Calu3 (cell line): Measurements from ENCODE around the gene SPC25. TPM values are rescaled to one million over a fixed set of nuclear protein-coding genes. Genes with fewer than 3 reads are reported as not detected.
A peak's percentile ranks its signal among the peaks of the same experiment; 100 is the strongest.
"Not testable (repeated sequence)": the region's sequence is repeated elsewhere in the genome, so short reads cannot be mapped to it uniquely, and the experiment has no call there.

Source experiments
- BruUV-seq: library from RNA; stranded (reverse); fragments of 400-500 nt; replicated peaks from 2 replicates; lab custom pipeline; 2021; lab: Mats Ljungman, UMichigan
- CTCF ChIA-PET: fragments of 300-600 bp; sonication (Branson Sonifier 250); formaldehyde crosslinking; loops from one replicate; lab custom pipeline; 2022; ENCODE audit warnings: antibody characterized with exemption; lab: Charles Lee
- DNase-seq: peaks from one replicate; pipeline ENCODE4 v3.0.0; 2022
- H3K27ac Mint-ChIP-seq: one replicate; pipeline ENCODE4 v1.8.0; 2022; ENCODE audit warnings: mixed read lengths; ENCODE audit not compliant: unreplicated experiment
- H3K27me3 Mint-ChIP-seq: one replicate; pipeline ENCODE4 v1.8.0; 2022; ENCODE audit warnings: mixed read lengths; ENCODE audit not compliant: unreplicated experiment
- H3K36me3 Mint-ChIP-seq: one replicate; pipeline ENCODE4 v1.8.0; 2022; ENCODE audit warnings: mild to moderate bottlenecking, moderate library complexity, mixed read lengths; ENCODE audit not compliant: insufficient read depth, unreplicated experiment
- H3K4me1 Mint-ChIP-seq: one replicate; pipeline ENCODE4 v1.8.0; 2022; ENCODE audit warnings: mild to moderate bottlenecking, low read depth, mixed read lengths; ENCODE audit not compliant: unreplicated experiment
- H3K4me3 Mint-ChIP-seq: one replicate; pipeline ENCODE4 v1.8.0; 2022; ENCODE audit warnings: mild to moderate bottlenecking, low read depth, moderate library complexity, mixed read lengths; ENCODE audit not compliant: unreplicated experiment
- H3K9me3 Mint-ChIP-seq: one replicate; pipeline ENCODE4 v1.8.0; 2022; ENCODE audit warnings: low read depth, mixed read lengths; ENCODE audit not compliant: unreplicated experiment
- intact Hi-C: fragments of 100-400 bp; cut with micrococcal nuclease; formaldehyde crosslinking; loops from one replicate; pipeline ENCODE4 v1.10.0; 2022; ENCODE audit not compliant: unreplicated experiment
- total RNA-seq: library from RNA; stranded (reverse); gene quantifications from 2 replicates; pipeline ENCODE4 v1.2.3, GENCODE V29; 2022
- TF ChIP-seq, protein P1 (sequence below): fragments of 200-600 bp; IDR thresholded peaks from one replicate; pipeline ENCODE4 v1.8.0; 2022; ENCODE audit warnings: antibody characterized with exemption; ENCODE audit not compliant: unreplicated experiment

Gene SPC25
- total RNA-seq, 1 experiment from 2014 or later, result 77.0 TPM

GRCh38 chr2:168892327-168892726 lies 2.1 kb upstream of the SPC25 start:
- intact Hi-C loops, result no loop called here
- TF ChIP-seq, protein P1, sequence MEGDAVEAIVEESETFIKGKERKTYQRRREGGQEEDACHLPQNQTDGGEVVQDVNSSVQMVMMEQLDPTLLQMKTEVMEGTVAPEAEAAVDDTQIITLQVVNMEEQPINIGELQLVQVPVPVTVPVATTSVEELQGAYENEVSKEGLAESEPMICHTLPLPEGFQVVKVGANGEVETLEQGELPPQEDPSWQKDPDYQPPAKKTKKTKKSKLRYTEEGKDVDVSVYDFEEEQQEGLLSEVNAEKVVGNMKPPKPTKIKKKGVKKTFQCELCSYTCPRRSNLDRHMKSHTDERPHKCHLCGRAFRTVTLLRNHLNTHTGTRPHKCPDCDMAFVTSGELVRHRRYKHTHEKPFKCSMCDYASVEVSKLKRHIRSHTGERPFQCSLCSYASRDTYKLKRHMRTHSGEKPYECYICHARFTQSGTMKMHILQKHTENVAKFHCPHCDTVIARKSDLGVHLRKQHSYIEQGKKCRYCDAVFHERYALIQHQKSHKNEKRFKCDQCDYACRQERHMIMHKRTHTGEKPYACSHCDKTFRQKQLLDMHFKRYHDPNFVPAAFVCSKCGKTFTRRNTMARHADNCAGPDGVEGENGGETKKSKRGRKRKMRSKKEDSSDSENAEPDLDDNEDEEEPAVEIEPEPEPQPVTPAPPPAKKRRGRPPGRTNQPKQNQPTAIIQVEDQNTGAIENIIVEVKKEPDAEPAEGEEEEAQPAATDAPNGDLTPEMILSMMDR, result no peak
- Mint-ChIP-seq H3K9me3 (no peaks in the 10 kb centered on the region), H3K36me3 (peaks cover 19% of the 10 kb centered on the region), H3K27me3 (no peaks in the 10 kb centered on the region), H3K4me1 (peaks cover 5% of the 10 kb centered on the region), H3K27ac (no peak overlapping the region), H3K4me3 (no peak overlapping the region)
- no peak for DNase-seq
- no TSS peak for BruUV-seq
- CTCF ChIA-PET, result no interaction called here

DNA sequence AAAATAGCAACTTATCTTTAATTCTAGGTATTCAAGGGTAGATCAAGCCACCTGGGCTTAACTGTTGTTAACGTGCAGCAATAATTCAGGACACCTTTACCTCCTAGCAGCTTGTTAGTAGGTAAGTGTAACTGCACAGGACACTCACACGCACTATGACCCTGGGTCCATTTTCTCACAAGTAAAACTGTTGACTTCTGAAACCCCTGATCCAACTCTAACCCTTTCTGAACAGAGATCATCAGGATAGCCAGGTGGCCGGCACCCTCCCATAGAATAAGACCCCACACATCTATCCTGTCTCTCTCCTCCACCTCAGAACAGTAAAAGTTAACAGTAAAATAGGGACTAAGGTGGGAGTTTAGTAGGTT lies 610 bp downstream of the SPC25 start:
- Mint-ChIP-seq H3K4me1 (peaks cover 20% of the 10 kb centered on the region), H3K36me3 (peaks cover 25% of the 10 kb centered on the region), H3K27ac (peak overlapping the region; percentile 84), H3K27me3 (no peaks in the 10 kb centered on the region), H3K9me3 (no peaks in the 10 kb centered on the region), H3K4me3 (peak overlapping the region; percentile 87)
- intact Hi-C loops, result no loop called here
- CTCF ChIA-PET, result interaction anchor here (0.9 kb wide), 1 partner anchor 11 kb away, joined by 3 read pairs; the partner anchor contains the start of gene G6PC2
- TF ChIP-seq, protein P1, result no peak
- BruUV-seq, result TSS peak; percentile 53
- DNase-seq, result no peak

- H3K4me3 Mint-ChIP-seq, result no peak overlapping the region
- H3K27me3 Mint-ChIP-seq, result no peaks in the 10 kb centered on the region
- TF ChIP-seq, protein P1, result no peak
- DNase-seq, result no peak
- peaks cover 16% of the 10 kb centered on the region for H3K36me3 Mint-ChIP-seq
- no peak overlapping the region for H3K27ac Mint-ChIP-seq
- BruUV-seq, result no TSS peak
- H3K9me3 Mint-ChIP-seq, result no peaks in the 10 kb centered on the region
- H3K4me1 Mint-ChIP-seq, result peaks cover 37% of the 10 kb centered on the region
- CTCF ChIA-PET, result no interaction called here
- intact Hi-C loops, result no loop called here
Measured at GRCh38 chr2:168884975-168885374, 5.3 kb downstream of the SPC25 start.

DNA sequence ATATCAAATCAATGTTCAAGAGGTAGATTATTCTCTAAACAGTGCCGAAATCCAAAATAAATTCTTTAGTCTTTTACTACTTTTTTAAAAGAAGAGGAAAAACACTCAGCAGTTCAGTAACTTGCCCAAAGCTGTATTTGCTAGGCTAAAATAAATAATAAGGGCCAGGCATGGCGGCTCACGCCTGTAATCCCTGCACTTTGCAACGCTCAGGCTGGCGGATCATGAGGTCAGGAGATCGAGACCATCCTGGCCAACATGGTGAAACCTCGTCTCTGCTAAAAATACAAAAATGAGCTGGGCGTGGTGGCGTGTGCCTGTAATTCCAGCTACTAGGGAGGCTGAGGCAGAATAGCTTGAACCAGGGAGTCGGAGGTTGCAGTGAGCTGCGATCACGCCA lies 8.1 kb downstream of the SPC25 start:
- H3K36me3 Mint-ChIP-seq, H3K4me3 Mint-ChIP-seq, BruUV-seq, intact Hi-C loops, H3K27ac Mint-ChIP-seq, H3K9me3 Mint-ChIP-seq, DNase-seq, H3K27me3 Mint-ChIP-seq: not testable (repeated sequence)
- CTCF ChIA-PET, result interaction anchor here (1.2 kb wide), 1 partner anchor 9 kb away, joined by 3 read pairs; no protein-coding TSS in a partner anchor
- H3K4me1 Mint-ChIP-seq, result peaks cover 40% of the 10 kb centered on the region

DNA sequence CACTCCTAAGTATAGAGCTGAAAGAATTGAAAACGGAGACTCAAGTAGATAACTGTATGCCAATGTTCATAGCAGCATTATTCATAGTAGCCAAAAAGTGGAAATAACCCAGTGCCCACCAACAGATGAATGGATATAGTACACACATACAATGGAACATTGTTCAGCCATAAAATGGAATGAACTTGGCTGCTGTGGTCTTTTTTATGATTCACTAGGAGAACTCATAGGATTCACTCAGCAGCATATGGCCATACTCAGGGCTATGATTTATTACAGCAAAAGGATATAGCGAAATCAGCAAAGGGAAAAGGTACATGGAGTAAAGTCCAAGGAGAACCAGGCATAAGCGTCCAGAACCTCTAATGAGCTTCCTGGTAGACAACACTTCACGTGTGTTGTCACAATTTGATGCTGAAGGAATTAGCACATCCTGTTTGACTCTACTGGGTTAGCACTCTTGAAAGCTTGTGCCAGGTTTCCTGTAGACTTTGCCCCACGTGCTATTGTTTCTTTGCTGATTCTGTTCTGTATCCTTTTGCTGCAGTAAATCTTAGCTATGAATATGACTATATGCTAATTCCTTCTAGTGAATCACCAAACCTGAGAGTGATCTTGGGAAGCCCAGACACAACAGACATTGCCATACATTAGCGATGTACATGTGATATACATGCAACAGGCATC lies 15.7 kb downstream of the SPC25 start:
- no TSS peak for BruUV-seq
- H3K27ac Mint-ChIP-seq, result no peak overlapping the region
- peaks cover 5% of the 10 kb centered on the region for H3K36me3 Mint-ChIP-seq
- H3K4me1 Mint-ChIP-seq, result peaks cover 8% of the 10 kb centered on the region
- no peak for DNase-seq
- peaks cover 2% of the 10 kb centered on the region for H3K9me3 Mint-ChIP-seq
- TF ChIP-seq, protein P1, result no peak
- intact Hi-C loops, result no loop called here
- H3K27me3 Mint-ChIP-seq, result no peaks in the 10 kb centered on the region
- H3K4me3 Mint-ChIP-seq, result no peak overlapping the region
- CTCF ChIA-PET, result interaction anchor here (0.6 kb wide), 1 partner anchor 18 kb away, joined by 7 read pairs; no protein-coding TSS in a partner anchor

GRCh38 chr2:168870824-168871223 lies 19.4 kb downstream of the SPC25 start:
- BruUV-seq, H3K36me3 Mint-ChIP-seq, H3K27ac Mint-ChIP-seq, H3K9me3 Mint-ChIP-seq, H3K4me1 Mint-ChIP-seq, H3K4me3 Mint-ChIP-seq, CTCF ChIA-PET, DNase-seq, H3K27me3 Mint-ChIP-seq, intact Hi-C loops: not testable (repeated sequence)

- CTCF ChIA-PET, H3K27me3 Mint-ChIP-seq, DNase-seq, H3K27ac Mint-ChIP-seq, H3K4me3 Mint-ChIP-seq, H3K36me3 Mint-ChIP-seq, H3K9me3 Mint-ChIP-seq, H3K4me1 Mint-ChIP-seq, BruUV-seq, intact Hi-C loops: not testable (repeated sequence)
Measured at GRCh38 chr2:168870369-168870768, 19.9 kb downstream of the SPC25 start.
